Keratinocyte (primary cell): Measurements from ENCODE around the gene SPTBN1. TPM values are rescaled to one million over a fixed set of nuclear protein-coding genes. Genes with fewer than 3 reads are reported as not detected.

Source experiments
- DNase-seq: peaks from one replicate; pipeline ENCODE4 v3.0.0-alpha.2; 2011; ENCODE audit warnings: low read depth, missing footprints, low spot score
- FAIRE-seq: peaks from 2 replicates; lab custom pipeline; 2011; peaks lifted over from hg19 to GRCh38; lab: Jason Lieb, UNC
- H2AFZ ChIP-seq: 2 replicates; pipeline ENCODE4 v1.6.0; 2012; ENCODE audit warnings: low read length, control low read depth, inconsistent platforms; ENCODE audit not compliant: control insufficient read depth
- H3K27ac ChIP-seq: 2 replicates; pipeline ENCODE4 v1.5.1; 2011; ENCODE audit warnings: low read length; ENCODE audit not compliant: control insufficient read depth, insufficient read depth
- H3K27me3 ChIP-seq: 3 replicates; pipeline ENCODE4 v1.6.0; 2011; ENCODE audit warnings: low read length; ENCODE audit not compliant: control insufficient read depth, insufficient read depth; ENCODE audit errors: extremely low read depth
- H3K36me3 ChIP-seq, 2 experiments: 2 replicates in 1 of 2; 3 replicates in 1 of 2; pipeline ENCODE4 v1.5.1; 2011; ENCODE audit warnings: low read length in 2 of 2, mild to moderate bottlenecking in 1 of 2; ENCODE audit not compliant: control insufficient read depth in 2 of 2, insufficient read depth in 2 of 2; ENCODE audit errors: extremely low read depth in 1 of 2
- H3K4me1 ChIP-seq: 3 replicates; pipeline ENCODE4 v1.5.1; 2011; ENCODE audit warnings: low read length; ENCODE audit not compliant: control insufficient read depth, insufficient read depth; ENCODE audit errors: extremely low read depth
- H3K4me2 ChIP-seq: 3 replicates; pipeline ENCODE4 v1.6.0; 2011; ENCODE audit warnings: low read depth, low read length; ENCODE audit not compliant: control insufficient read depth, insufficient read depth; ENCODE audit errors: extremely low read depth
- H3K4me3 ChIP-seq, 3 experiments: fragments of 200-600 bp in 1 of 3; sonication (generic) in 1 of 3; 2 replicates in 2 of 3; 3 replicates in 1 of 3; pipeline ENCODE4 v1.5.1; 2011 to 2016; ENCODE audit warnings: low read length in 3 of 3, mild to moderate bottlenecking in 3 of 3, control low read depth in 2 of 3, inconsistent platforms in 1 of 3, low read depth in 1 of 3, mixed read lengths in 1 of 3, mixed run types in 1 of 3, moderate library complexity in 1 of 3; ENCODE audit not compliant: control insufficient read depth in 2 of 3, insufficient read depth in 2 of 3; ENCODE audit errors: extremely low read depth in 1 of 3
- H3K79me2 ChIP-seq: 2 replicates; pipeline ENCODE4 v1.6.0; 2012; ENCODE audit warnings: low read length; ENCODE audit not compliant: control insufficient read depth, insufficient read depth
- H3K9ac ChIP-seq: 3 replicates; pipeline ENCODE4 v1.6.0; 2011; ENCODE audit warnings: low read length; ENCODE audit not compliant: control insufficient read depth, insufficient read depth; ENCODE audit errors: extremely low read depth
- H3K9me1 ChIP-seq: 3 replicates; pipeline ENCODE4 v1.6.0; 2011; ENCODE audit warnings: low read length; ENCODE audit not compliant: control insufficient read depth, insufficient read depth; ENCODE audit errors: extremely low read depth
- H3K9me3 ChIP-seq: 2 replicates; pipeline ENCODE4 v1.5.1; 2012; ENCODE audit warnings: low read depth, low read length; ENCODE audit not compliant: control insufficient read depth
- H4K20me1 ChIP-seq: 3 replicates; pipeline ENCODE4 v1.6.0; 2011; ENCODE audit warnings: low read length; ENCODE audit not compliant: control insufficient read depth, insufficient read depth; ENCODE audit errors: extremely low read depth
- CTCF ChIP-seq, 3 experiments: IDR thresholded peaks in 1 of 3; conservative IDR thresholded peaks in 1 of 3; optimal IDR thresholded peaks in 1 of 3; 2 replicates in 2 of 3; 3 replicates in 1 of 3; pipeline versions ENCODE3 to v1.5.1; 2011; ENCODE audit warnings: low read length in 3 of 3, mild to moderate bottlenecking in 3 of 3, moderate library complexity in 2 of 3, control low read depth in 1 of 3, inconsistent platforms in 1 of 3; ENCODE audit not compliant: insufficient read depth in 2 of 3; ENCODE audit errors: extremely low read depth in 1 of 3
- EZH2 ChIP-seq: IDR thresholded peaks from one replicate; pipeline ENCODE4 v1.6.1; 2012; ENCODE audit warnings: inconsistent platforms, mild to moderate bottlenecking, low read length, moderate library complexity
- dilution Hi-C: fragments of 300-500 bp; cut with MboI; formaldehyde crosslinking; loops from one replicate; pipeline ENCODE4 v1.7.0; 2020; ENCODE audit warnings: low sequenced_read_pairs; ENCODE audit not compliant: extremely low pct_ligation_motif_present
- polyA plus RNA-seq, 5 experiments: library from polyadenylated mRNA; depleted of rRNA in 3 of 5; stranded (reverse) in 3 of 5; stranded (forward) in 1 of 5; unstranded in 1 of 5; fragments of >200 nt; gene quantifications; 1 replicate in 1 of 5; 2 replicates in 3 of 5; 3 replicates in 1 of 5; pipeline versions ENCODE4 v1.2.1 to v1.2.3, GENCODE V29; 2011 to 2012; ENCODE audit warnings: missing spikeins in 2 of 5, low read depth in 1 of 5, low replicate concordance in 1 of 5

Gene SPTBN1
- polyA plus RNA-seq, 1 donor (not counting 4 experiments of a cell fraction or from before 2014, with no cell fraction given) = 40.0 TPM

GRCh38 chr2:54444503-54444902 lies 11.6 kb upstream of the SPTBN1 start:
- H3K4me2 ChIP-seq = no peak overlapping the region
- H3K9me1 ChIP-seq = no peaks in the 10 kb centered on the region
- no peak overlapping the region for H2AFZ ChIP-seq
- no peak overlapping the region for H3K9ac ChIP-seq
- DNase-seq = no peak
- H3K36me3 ChIP-seq = no peaks in the 10 kb centered on the region
- no peaks in the 10 kb centered on the region for H3K27me3 ChIP-seq
- no peaks in the 10 kb centered on the region for H3K79me2 ChIP-seq
- H4K20me1 ChIP-seq = no peaks in the 10 kb centered on the region
- FAIRE-seq = no peak
- H3K4me3 ChIP-seq = no peak overlapping the region
- no peaks in the 10 kb centered on the region for H3K4me1 ChIP-seq
- H3K9me3 ChIP-seq = no peaks in the 10 kb centered on the region
- dilution Hi-C loops = no loop called here
- TF ChIP-seq EZH2 (no peak), CTCF (optimal IDR thresholded peaks at IDR 0.05 in 1 of 3, IDR thresholded peaks at IDR 0.05 in 1 of 3, conservative IDR thresholded peaks at IDR 0.05 in 1 of 3; ENCODE audit: extremely low read depth in 1 of 3, insufficient read depth in 2 of 3, low read length in 3 of 3) (no peak)
- H3K27ac ChIP-seq = no peak overlapping the region

GRCh38 chr2:54446122-54446521 lies 10.0 kb upstream of the SPTBN1 start:
- no peak for FAIRE-seq

More at GRCh38 chr2:54446122-54446521, 10.0 kb upstream of the SPTBN1 start:
- Histone ChIP-seq H3K4me3 (no peak overlapping the region), H3K36me3 (no peaks in the 10 kb centered on the region), H3K9me1 (no peaks in the 10 kb centered on the region), H3K9me3 (no peaks in the 10 kb centered on the region), H3K27ac (no peak overlapping the region), H2AFZ (no peak overlapping the region), H3K27me3 (no peaks in the 10 kb centered on the region), H3K4me1 (no peaks in the 10 kb centered on the region), H3K4me2 (no peak overlapping the region), H4K20me1 (no peaks in the 10 kb centered on the region), H3K79me2 (no peaks in the 10 kb centered on the region), H3K9ac (no peak overlapping the region)
- TF ChIP-seq CTCF (optimal IDR thresholded peaks at IDR 0.05 in 1 of 3, IDR thresholded peaks at IDR 0.05 in 1 of 3, conservative IDR thresholded peaks at IDR 0.05 in 1 of 3; ENCODE audit: extremely low read depth in 1 of 3, insufficient read depth in 2 of 3, low read length in 3 of 3) (no peak), EZH2 (no peak)
- no peak for DNase-seq
- dilution Hi-C loops = no loop called here
